Large intestine (tissue), 3 donors: ENCODE data around the gene LARP6. TPM values are rescaled to one million over a fixed set of nuclear protein-coding genes. Genes with fewer than 3 reads are reported as not detected.
A peak's percentile ranks its signal among the peaks of the same experiment; 100 is the strongest.
"Not testable (repeated sequence)": the region's sequence is repeated elsewhere in the genome, so short reads cannot be mapped to it uniquely, and the experiment has no call there.

Experiments used
- DNase-seq, 2 donors: peaks; one replicate each; pipeline versions ENCODE4 v3.0.0 to v3.0.0-alpha.2; 2013
- H3K27ac ChIP-seq: one replicate; pipeline ENCODE4 v1.5.1; 2013; ENCODE audit warnings: low read length
- H3K27me3 ChIP-seq: 2 replicates; pipeline ENCODE4 v1.6.1; 2013; ENCODE audit warnings: low read length; ENCODE audit not compliant: control insufficient read depth, insufficient read depth
- H3K36me3 ChIP-seq: 2 replicates; pipeline ENCODE4 v1.6.1; 2013; ENCODE audit warnings: low read length; ENCODE audit not compliant: control insufficient read depth, insufficient read depth
- H3K4me1 ChIP-seq: one replicate; pipeline ENCODE4 v1.6.1; 2013; ENCODE audit warnings: low read length; ENCODE audit not compliant: control insufficient read depth, insufficient read depth
- H3K4me3 ChIP-seq: one replicate; pipeline ENCODE4 v1.5.1; 2013; ENCODE audit warnings: low read length
- H3K9me3 ChIP-seq: one replicate; pipeline ENCODE4 v1.6.1; 2013; ENCODE audit warnings: mild to moderate bottlenecking, low read depth, low read length, moderate library complexity; ENCODE audit not compliant: control insufficient read depth
- WGBS: methylation state at CpG from one replicate; pipeline ENCODE4 v1.1.5; 2013; ENCODE audit warnings: low lambda C conversion rate; ENCODE audit not compliant: insufficient coverage; 5-methylcytosine and 5-hydroxymethylcytosine counted together
- polyA plus RNA-seq: library from polyadenylated mRNA; unstranded; fragments of 120-200 nt; gene quantifications from one replicate; pipeline ENCODE4 v1.2.1, GENCODE V29; 2013

Gene LARP6
- polyA plus RNA-seq, 1 donor = 6.2 TPM

DNA sequence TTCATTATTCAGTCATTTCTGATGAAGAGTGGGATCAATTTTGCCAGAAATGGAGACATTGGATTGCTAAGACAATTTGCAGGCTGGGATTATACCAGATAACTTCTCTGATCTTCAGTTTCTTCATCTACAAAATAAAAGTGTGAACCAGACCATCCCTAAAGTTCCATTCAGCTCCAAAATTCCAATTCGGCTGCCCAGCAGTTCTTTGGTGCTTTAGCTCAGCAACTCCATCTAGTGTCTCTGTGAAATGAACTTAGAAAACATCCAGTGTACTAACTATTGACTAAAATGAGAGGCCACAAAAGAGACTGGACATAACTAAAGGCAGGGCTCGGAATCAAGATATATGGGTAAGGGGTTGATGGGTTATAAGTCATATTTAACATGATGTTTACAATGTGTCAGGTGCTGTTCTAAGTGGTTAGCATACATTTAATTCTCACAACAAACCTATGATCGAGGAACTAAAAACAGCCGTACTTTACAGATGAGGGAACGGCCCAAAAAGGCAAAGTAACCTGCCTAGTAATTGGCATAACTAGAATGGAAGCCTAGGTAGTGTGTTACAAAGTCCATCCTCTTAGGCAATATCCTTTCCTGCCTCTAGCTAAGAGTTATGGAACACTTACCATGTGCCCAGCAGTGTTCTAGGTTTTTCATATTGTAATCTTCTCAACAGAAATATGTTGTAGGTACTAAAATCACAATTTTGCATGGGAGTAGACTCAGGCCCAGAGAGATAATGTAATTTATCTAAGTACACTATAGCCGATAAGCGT lies 21.2 kb upstream of the LARP6 start:
- Histone ChIP-seq H3K27me3 (no peaks in the 10 kb centered on the region), H3K4me3 (no peak overlapping the region), H3K4me1 (no peaks in the 10 kb centered on the region), H3K9me3 (peaks cover 7% of the 10 kb centered on the region), H3K27ac (no peak overlapping the region), H3K36me3 (no peaks in the 10 kb centered on the region)
- WGBS = 100% methylated on average over 1 of the region's 7 CpGs
- no peak for DNase-seq

DNA sequence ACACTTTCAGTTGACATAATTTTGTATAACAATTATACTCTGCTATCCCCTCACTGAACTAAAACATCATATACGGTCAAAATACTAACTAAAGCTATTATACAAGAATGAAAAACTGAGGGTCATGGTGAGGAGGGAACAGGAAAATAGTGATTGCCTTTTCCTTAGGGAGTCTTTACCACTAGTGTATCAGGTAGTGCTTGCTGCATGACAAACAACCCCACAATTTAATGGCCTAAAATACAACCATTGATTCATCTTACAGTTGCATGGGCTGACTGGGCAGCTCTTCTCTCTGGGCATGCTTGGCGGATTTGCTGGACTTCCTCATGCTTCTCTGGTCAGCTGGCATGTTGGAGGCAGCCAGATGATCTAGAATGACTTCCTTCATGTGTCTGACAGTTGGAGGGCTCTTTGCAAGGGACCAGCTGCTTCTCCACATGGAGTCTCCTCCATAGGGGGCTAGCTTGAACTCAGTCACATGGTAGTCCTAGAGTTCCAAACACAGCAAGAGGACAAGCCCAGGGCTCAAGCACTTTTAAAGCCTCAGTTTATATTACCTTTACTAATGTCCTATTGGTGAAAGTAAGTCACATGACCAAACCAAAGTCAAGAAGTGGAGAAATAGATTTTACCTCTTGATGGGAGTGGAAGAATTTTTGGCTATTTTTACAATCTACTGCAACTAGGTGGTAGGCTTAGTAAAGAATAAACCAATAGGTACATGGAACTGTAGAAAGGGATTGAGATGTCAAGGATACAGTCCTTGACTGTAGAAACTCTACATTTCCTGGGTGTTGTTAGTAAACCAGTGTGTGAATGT lies 19.5 kb upstream of the LARP6 start:
- DNase-seq = no peak
- Histone ChIP-seq H3K9me3 (peaks cover 7% of the 10 kb centered on the region), H3K4me1 (no peaks in the 10 kb centered on the region), H3K27me3 (no peaks in the 10 kb centered on the region), H3K4me3 (no peak overlapping the region), H3K27ac (no peak overlapping the region), H3K36me3 (no peaks in the 10 kb centered on the region)
- no CpG with 5 or more reads among the region's 2 CpGs for WGBS

- H3K4me3 ChIP-seq, H3K27ac ChIP-seq, H3K4me1 ChIP-seq, DNase-seq, H3K9me3 ChIP-seq, H3K27me3 ChIP-seq, H3K36me3 ChIP-seq: not testable (repeated sequence)
- WGBS = no CpG with 5 or more reads among the region's 34 CpGs
Observed at GRCh38 chr15:70871490-70871889, 17.5 kb upstream of the LARP6 start.

- no peak overlapping the region for H3K4me3 ChIP-seq
- no peaks in the 10 kb centered on the region for H3K36me3 ChIP-seq
- no peaks in the 10 kb centered on the region for H3K4me1 ChIP-seq
- DNase-seq = peak in 1 of 2 donors; percentile 20
- no peak overlapping the region for H3K27ac ChIP-seq
- peaks cover 7% of the 10 kb centered on the region for H3K9me3 ChIP-seq
- H3K27me3 ChIP-seq = no peaks in the 10 kb centered on the region
Observed at GRCh38 chr15:70870051-70870450, 16.1 kb upstream of the LARP6 start.

- H3K27ac ChIP-seq = no peak overlapping the region
- DNase-seq = no peak
- no peaks in the 10 kb centered on the region for H3K27me3 ChIP-seq
- no peaks in the 10 kb centered on the region for H3K36me3 ChIP-seq
- peaks cover 7% of the 10 kb centered on the region for H3K9me3 ChIP-seq
- H3K4me3 ChIP-seq = no peak overlapping the region
- no peaks in the 10 kb centered on the region for H3K4me1 ChIP-seq
- WGBS = no CpG with 5 or more reads among the region's 3 CpGs
Observed at GRCh38 chr15:70869346-70869745, 15.4 kb upstream of the LARP6 start.

GRCh38 chr15:70867911-70868467 lies 14.0 kb upstream of the LARP6 start:
- Histone ChIP-seq H3K27me3 (peaks cover 2% of the 10 kb centered on the region), H3K4me3 (no peak overlapping the region), H3K36me3 (no peaks in the 10 kb centered on the region), H3K9me3 (peaks cover 7% of the 10 kb centered on the region), H3K27ac (no peak overlapping the region), H3K4me1 (no peaks in the 10 kb centered on the region)
- DNase-seq = peak in 1 of 2 donors; percentile 16
- WGBS = no CpG with 5 or more reads among the region's 6 CpGs

DNA sequence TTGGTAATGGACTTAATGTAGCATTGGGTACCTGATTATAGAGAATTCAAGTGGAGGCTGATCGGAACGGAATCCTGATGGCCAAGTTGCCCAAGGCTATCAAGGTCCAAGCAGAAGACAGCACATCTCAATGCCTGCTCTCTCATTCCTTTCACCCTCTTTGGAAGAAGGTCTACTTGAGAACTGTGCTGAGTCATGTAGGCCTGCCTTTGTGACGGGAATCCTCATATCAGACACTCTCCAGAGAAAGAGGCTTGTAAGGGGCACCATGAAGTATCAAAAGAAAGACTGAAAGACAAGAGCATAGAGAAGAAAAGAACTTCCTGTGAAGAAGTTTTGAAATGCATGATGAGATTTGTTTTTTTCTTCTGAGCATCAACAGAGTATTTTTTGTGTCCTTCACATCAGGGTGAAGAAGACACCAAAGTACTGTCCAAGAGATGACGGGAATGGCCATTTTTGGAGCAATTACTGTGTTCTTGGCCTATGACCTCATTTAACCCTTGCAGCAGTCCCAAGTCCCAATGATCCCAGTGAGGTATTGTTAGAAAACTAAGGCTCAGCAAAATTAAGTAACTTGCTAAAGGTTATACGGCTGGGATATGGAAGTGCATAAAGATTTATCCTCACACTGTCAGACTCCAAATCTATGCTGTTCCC lies 13.2 kb upstream of the LARP6 start:
- Histone ChIP-seq H3K27ac (no peak overlapping the region), H3K36me3 (no peaks in the 10 kb centered on the region), H3K9me3 (peaks cover 6% of the 10 kb centered on the region), H3K4me1 (no peaks in the 10 kb centered on the region), H3K4me3 (no peak overlapping the region), H3K27me3 (peaks cover 2% of the 10 kb centered on the region)
- no peak for DNase-seq
- WGBS = 100% methylated on average over 1 of the region's 5 CpGs

DNA sequence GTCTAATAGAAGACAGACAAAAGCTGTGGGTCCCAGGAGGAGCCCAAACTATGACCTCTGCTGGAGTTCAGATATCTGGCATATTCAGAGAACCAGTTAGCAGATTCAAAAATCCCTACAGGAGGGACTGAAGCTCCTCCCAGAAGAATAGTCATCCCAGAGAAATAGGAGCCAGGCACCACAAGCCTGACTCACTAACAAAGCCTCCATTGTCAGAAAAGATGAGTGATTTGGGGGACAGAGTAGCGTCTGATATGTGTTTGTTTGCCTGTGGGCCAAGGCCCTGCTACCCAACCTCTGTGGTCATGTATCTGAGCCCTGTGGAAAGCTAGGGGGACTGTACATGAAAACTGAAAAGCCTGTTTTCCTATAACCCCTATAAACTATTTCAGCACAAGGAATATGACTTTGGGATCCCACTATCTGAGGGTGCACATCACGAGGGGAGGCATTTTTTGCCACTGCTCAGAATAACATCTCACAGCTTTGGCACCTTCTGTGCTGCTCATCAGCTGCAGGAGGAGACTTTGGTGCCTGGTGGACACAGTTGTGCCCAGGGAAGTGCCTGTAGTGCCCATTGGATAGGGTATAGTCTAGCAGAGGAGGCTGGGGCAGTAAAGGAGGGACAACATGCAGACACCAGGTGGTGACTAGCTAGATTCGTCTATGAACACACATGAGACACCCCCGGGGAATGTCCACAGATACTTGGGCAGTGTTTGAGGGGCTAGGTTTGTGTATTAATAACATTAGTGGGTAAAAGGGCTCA lies 9.7 kb upstream of the LARP6 start:
- no peak overlapping the region for H3K4me3 ChIP-seq
- H3K27ac ChIP-seq = no peak overlapping the region
- peaks cover 2% of the 10 kb centered on the region for H3K27me3 ChIP-seq
- no peaks in the 10 kb centered on the region for H3K4me1 ChIP-seq
- no peaks in the 10 kb centered on the region for H3K36me3 ChIP-seq
- DNase-seq = no peak
- no CpG with 5 or more reads among the region's 4 CpGs for WGBS
- no peaks in the 10 kb centered on the region for H3K9me3 ChIP-seq

DNA sequence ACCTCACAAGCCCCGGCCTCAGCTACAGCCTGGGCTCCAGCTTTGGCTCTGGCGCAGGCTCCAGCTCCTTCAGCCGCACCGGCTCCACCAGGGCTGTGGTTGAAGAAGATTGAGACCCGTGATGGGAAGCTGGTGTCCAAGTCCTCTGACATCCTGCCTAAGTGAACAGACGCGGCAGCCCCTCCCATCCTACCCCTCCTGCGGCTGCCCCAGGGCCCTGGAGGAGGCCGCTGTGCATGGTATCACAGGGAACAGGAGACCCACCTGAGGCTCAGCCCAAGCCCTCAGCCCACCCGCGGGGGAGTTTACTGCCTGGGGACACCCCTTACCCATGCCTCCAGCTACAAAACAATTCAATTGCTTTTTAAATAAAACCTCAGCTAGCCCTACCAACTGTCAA lies 6.0 kb upstream of the LARP6 start:
- no CpG with 5 or more reads among the region's 11 CpGs for WGBS

More for the DNA sequence above, 6.0 kb upstream of the LARP6 start:
- no peaks in the 10 kb centered on the region for H3K4me1 ChIP-seq
- H3K9me3 ChIP-seq = no peaks in the 10 kb centered on the region
- peaks cover 12% of the 10 kb centered on the region for H3K27me3 ChIP-seq
- no peak overlapping the region for H3K4me3 ChIP-seq
- H3K27ac ChIP-seq = no peak overlapping the region
- no peaks in the 10 kb centered on the region for H3K36me3 ChIP-seq
- DNase-seq = no peak
